Measurements from ENCODE around the gene SERINC5.
"Not testable (repeated sequence)": the region's sequence is repeated elsewhere in the genome, so short reads cannot be mapped to it uniquely, and the experiment has no call there.

The SERINC5 gene

GRCh38 chr5:80119372-80119771, 136.5 kb downstream of the SERINC5 start:
- in situ Hi-C loops (cut with MboI; ENCODE audit: low sequenced_read_pairs, unreplicated experiment): loop anchor here (25.0 kb wide), 1 partner anchor 543 kb away; the partner anchor contains the start of genes DHFR and MSH3
- no peak for DNase-seq (ENCODE audit: low spot score)
- no peak for TF ChIP-seq CTCF (IDR thresholded peaks at IDR 0.05; ENCODE audit: borderline replicate concordance, control extremely low read depth, extremely low read depth, insufficient read depth, missing control alignments)

GRCh38 chr5:80117446-80117845, 138.4 kb downstream of the SERINC5 start:
- in situ Hi-C loops (cut with MboI; ENCODE audit: low sequenced_read_pairs, unreplicated experiment): loop anchor here (25.0 kb wide), 1 partner anchor 545 kb away; the partner anchor contains the start of genes DHFR and MSH3
- TF ChIP-seq CTCF (IDR thresholded peaks at IDR 0.05; ENCODE audit: borderline replicate concordance, control extremely low read depth, extremely low read depth, insufficient read depth, missing control alignments): no peak
- DNase-seq (ENCODE audit: low spot score): no peak

- in situ Hi-C loops (cut with MboI; ENCODE audit: low sequenced_read_pairs, unreplicated experiment): loop anchor here (25.0 kb wide), 1 partner anchor 546 kb away; the partner anchor contains the start of genes DHFR and MSH3
- no peak for TF ChIP-seq CTCF (IDR thresholded peaks at IDR 0.05; ENCODE audit: borderline replicate concordance, control extremely low read depth, extremely low read depth, insufficient read depth, missing control alignments)
- DNase-seq (ENCODE audit: low spot score): no peak
Measured at GRCh38 chr5:80116465-80116864, 139.4 kb downstream of the SERINC5 start.

- DNase-seq (ENCODE audit: low spot score): no peak
- in situ Hi-C loops (cut with MboI; ENCODE audit: low sequenced_read_pairs, unreplicated experiment): loop anchor here (25.0 kb wide), 1 partner anchor 546 kb away; the partner anchor contains the start of genes DHFR and MSH3
- TF ChIP-seq CTCF (IDR thresholded peaks at IDR 0.05; ENCODE audit: borderline replicate concordance, control extremely low read depth, extremely low read depth, insufficient read depth, missing control alignments): no peak
Measured at GRCh38 chr5:80116000-80116399, 139.8 kb downstream of the SERINC5 start.

GRCh38 chr5:80114860-80115259, 141.0 kb downstream of the SERINC5 start:
- in situ Hi-C loops (cut with MboI; ENCODE audit: low sequenced_read_pairs, unreplicated experiment): loop anchor here (25.0 kb wide), 1 partner anchor 547 kb away; the partner anchor contains the start of genes DHFR and MSH3
- TF ChIP-seq CTCF (IDR thresholded peaks at IDR 0.05; ENCODE audit: borderline replicate concordance, control extremely low read depth, extremely low read depth, insufficient read depth, missing control alignments): no peak
- no peak for DNase-seq (ENCODE audit: low spot score)

GRCh38 chr5:80111376-80111990, 144.4 kb downstream of the SERINC5 start:
- DNase-seq (ENCODE audit: low spot score): not testable (repeated sequence)
- in situ Hi-C loops (cut with MboI; ENCODE audit: low sequenced_read_pairs, unreplicated experiment): loop anchor here (25.0 kb wide), 1 partner anchor 551 kb away; the partner anchor contains the start of genes DHFR and MSH3

Measured in GM13976 (cell line).